SKM-1 treated with dmso at 0.1 percent for 144 hours (cell line): ENCODE results near the gene MN1.

Experiments
- DNase-seq: peaks from one replicate; lab custom pipeline; 2025; ENCODE audit not compliant: unreplicated experiment; lab: John Stamatoyannopoulos, UW

The MN1 gene

GRCh38 chr22:27765706-27766291 lies 35.8 kb downstream of the MN1 start:
- DNase-seq = no peak

- no peak for DNase-seq
Observed at GRCh38 chr22:27764722-27765236, 36.8 kb downstream of the MN1 start.

DNA sequence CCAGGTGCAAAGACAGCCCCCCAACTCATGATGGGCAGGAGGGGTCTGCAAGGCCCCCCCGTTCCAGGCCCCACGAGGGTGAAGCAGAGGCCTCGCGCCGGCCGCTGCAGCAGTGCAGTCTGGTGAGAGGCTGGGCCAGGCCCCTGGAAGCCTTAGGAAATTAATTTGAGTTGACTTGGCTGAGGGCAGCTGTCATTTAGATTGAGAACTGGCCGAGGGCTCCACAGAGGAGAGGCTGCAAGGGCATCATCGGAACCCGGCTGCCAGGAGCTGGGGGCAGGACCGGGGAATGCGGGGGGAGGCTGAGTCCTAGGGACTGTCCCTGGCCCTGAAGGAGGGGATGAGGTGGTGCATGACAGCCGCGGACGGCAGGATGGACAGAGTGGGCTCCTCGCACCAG lies 39.9 kb downstream of the MN1 start:
- no peak for DNase-seq

DNA sequence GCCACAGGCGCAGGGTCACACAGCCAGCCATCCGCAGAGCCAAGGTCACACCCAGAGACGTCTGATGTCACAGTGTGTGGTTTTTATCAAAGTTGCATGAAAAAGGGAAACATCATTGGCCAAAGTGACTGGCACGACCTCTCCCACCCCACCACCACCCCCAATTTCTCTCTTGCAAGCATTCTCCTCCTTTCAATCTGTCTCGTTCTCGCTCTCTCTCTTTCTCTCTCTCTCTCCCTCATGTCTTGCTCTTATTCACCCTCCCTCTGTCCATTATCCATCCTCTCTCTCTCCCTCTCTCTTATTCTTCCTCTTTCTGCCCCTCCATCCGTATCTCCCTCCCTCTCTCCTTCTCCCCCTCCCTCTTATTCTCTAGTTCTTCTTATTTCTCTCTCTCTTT lies 40.6 kb downstream of the MN1 start:
- no peak for DNase-seq

- no peak for DNase-seq
Observed at GRCh38 chr22:27760474-27760873, 41.1 kb downstream of the MN1 start.

- no peak for DNase-seq
Observed at GRCh38 chr22:27757928-27758525, 43.5 kb downstream of the MN1 start.

DNA sequence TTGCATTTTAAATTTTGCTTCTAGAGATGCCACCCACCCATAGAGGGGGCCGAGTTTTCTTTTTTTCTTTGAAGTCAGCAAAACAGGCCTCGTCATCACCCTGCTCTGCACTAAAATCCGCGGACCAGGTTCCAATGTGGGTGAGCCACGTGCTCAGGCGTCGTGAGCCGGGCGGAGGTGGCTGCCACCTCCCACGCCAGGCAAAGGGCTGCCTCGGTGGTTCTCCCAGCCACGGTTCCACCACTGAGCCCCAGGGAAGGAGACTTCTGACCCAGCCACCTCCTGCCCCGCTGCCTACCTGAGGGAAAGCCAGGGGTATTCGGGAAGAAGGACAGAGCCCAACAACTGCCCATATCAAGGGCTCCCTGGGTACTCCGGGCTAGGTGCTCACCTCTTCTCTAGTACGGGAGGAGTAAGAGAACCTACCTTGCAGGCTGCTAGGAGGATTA lies 45.3 kb downstream of the MN1 start:
- DNase-seq = no peak

GRCh38 chr22:27755521-27756211 lies 45.9 kb downstream of the MN1 start:
- no peak for DNase-seq

GRCh38 chr22:27754888-27755480 lies 46.6 kb downstream of the MN1 start:
- no peak for DNase-seq

GRCh38 chr22:27754247-27754887 lies 47.2 kb downstream of the MN1 start:
- DNase-seq = no peak

DNA sequence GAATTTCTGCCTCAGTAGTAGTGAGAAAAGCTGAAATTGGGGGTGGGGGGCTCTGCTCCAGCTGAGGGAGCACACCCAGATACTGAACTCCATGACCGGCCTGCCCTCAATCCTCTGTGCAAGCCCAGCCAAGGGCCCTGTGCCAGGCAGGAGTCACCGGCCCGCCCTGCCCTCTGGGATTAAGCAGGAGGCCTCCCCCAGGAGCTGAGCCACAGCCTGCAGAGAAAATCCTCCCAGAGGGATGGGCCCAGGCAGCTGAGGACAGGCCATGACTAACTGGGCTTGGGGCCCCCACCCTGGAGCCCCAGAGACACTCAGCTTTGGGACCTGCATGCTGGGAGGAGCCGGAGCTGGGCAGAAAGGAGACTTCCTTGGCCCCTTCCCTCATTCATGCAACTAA lies 48.8 kb downstream of the MN1 start:
- no peak for DNase-seq

- no peak for DNase-seq
Observed at GRCh38 chr22:27752141-27752540, 49.4 kb downstream of the MN1 start.

DNA sequence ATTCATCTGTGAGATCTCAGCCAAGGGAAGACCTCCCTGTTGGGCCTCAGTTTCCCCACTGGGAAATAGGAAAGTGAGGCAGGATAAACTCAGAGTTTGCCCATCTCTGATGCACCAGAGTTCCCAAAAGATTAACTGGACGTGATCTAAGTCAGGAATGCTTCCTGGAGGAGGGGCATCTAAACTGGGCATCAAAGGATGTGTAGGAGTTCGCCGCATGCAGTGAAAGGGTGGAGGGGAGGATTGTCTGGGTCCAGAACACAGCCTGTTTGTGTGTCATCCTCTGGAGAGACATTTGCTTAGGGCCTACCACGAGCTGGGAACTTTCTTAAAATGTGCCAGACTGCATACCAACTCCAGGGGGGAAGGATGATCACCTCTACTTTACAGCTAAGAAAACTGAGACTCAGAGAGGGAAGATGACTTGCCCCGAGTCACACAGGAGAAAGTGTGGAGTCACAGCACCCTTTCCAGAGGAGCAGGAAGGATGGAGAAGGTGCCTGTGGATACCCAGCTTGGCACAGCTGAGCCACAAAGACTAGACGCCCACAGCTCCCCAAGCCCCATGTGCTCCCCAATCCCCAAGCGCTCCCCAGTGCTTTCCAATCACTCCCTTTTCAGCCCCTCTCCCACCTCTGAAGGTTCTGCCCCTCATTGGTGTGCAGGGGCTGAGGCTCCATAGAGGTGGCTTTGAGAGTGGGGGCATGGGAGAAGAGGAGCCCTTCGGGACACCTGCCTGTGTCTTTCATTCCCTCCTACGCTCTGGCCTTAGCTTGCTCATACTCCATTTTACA lies 50.1 kb downstream of the MN1 start:
- DNase-seq = no peak

DNA sequence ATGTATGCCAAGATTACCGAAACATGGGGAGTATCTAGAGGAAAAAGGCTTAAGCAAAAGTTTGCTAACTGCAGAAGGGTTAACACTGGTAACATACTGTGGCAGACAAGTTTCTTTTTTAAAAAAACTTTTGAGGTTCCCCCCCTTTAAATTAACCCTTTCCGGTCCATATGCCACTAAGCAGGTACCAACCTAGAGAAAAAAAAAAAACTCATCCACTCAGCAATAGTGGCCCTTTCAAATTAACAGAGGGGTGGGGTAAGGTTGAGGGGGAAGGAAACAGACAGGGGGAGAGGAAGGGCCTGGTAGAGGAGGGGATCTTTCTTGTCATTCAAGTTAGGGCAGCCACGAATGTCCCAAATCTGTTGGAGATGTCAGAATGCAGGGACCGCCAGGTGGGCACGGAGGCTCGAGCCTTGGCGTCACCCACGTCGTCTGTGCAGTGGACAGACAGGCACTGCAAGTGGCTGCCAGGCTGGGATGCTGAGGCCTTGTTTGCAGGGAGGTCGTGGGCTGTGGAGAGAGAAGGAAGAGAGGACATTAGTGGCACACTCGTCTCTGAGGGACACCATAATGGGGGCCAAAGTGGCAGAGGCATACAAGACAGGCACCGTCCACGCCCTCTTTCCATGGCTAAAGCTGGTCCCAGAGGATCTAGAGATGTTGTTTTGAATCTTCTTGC lies 50.8 kb downstream of the MN1 start:
- DNase-seq = no peak

DNA sequence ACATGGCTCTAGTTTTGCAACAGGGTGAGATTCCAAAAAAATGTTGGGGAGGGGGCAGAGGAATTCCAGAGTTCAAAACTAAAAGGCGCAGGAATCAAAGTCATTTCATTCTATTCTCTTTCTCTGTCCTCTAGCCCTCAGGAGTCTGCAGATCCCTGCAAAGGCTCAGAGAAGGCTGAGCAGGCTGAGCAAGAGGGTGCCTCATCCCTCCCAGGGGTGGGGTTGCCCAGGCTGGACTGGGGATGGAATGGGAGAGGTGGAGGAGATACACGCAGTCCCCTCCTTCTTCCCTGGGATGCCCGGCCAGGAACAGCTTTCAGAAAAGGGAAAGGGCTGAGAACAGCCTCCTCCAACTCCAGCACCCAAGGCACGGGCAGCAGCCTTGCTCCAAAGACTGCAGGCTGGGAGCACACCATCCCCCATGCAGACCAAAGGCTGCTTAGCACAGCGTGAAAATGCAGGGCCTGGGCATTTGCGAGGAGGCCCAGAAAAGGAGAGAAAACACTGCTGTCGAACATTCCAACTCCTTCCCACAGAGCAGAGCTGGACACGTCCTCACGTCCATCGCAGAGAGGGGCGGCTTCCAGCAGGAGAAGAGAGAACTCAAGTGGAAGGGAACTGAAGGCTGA lies 51.8 kb downstream of the MN1 start:
- DNase-seq = no peak

DNA sequence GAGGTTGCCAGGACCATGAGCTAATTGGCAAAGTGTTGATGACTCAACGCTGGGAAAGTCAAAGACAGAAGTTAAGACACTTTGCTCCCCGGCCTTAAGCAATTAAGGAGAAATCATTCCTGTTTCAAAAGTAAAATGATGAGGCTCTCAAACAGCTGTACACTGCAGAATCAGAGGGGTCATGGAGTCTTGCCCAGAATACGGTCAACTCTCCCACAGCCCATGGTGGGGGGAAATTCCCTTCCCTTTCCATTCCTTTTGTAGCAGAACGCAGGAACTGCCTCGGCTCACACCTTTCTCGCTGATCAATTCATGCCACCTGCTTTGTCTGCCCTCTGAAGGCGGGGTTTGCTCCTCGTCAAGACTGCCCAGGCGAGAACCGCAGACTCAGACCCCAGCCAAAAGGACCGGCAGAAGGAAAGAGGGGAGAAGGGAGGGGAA lies 52.8 kb downstream of the MN1 start:
- no peak for DNase-seq

- DNase-seq = no peak
Observed at GRCh38 chr22:27748349-27748748, 53.2 kb downstream of the MN1 start.

- DNase-seq = no peak
Observed at GRCh38 chr22:27747396-27748221, 53.9 kb downstream of the MN1 start.

DNA sequence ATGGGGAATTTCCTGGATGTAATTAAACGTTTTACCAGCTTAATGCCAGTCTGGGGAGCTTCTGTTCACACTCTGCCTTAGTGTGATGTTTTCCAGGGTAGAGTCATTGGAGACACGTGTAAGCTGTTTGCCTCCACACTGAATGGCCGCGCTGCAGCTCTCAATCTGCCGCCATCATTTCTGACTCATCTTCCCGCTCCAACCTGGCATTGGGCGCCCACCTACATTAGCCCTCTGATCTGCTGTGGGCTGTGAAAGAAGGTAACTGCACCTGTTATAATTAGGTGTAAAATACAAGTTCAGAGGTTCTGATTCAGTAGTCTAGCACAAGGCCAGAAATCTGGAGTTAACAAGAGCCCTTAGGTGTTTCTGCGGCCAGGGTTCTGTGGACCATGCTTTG lies 54.6 kb downstream of the MN1 start:
- DNase-seq = no peak
